HG03565 (cell line): Measurements from ENCODE around the gene SMARCA2.

Source experiments
- ATAC-seq: cut with Tn5 transposase; IDR thresholded peaks from one replicate; pipeline ENCODE4 v1.9.1; 2021; ENCODE audit warnings: mild to moderate bottlenecking, moderate library complexity; ENCODE audit not compliant: unreplicated experiment

Gene SMARCA2

GRCh38 chr9:2199999-2200796, 185.1 kb downstream of the SMARCA2 start:
- ATAC-seq, result no peak

GRCh38 chr9:2208465-2208864, 193.3 kb downstream of the SMARCA2 start:
- ATAC-seq, result no peak

GRCh38 chr9:2208991-2209390, 193.8 kb downstream of the SMARCA2 start:
- no peak for ATAC-seq

- ATAC-seq, result peak; percentile 36
Measured at GRCh38 chr9:2209400-2209799, 194.3 kb downstream of the SMARCA2 start.

GRCh38 chr9:2210201-2210600, 195.1 kb downstream of the SMARCA2 start:
- no peak for ATAC-seq

- no peak for ATAC-seq
Measured at GRCh38 chr9:2213830-2214468, 198.8 kb downstream of the SMARCA2 start.

- ATAC-seq, result no peak
Measured at GRCh38 chr9:2214707-2215106, 199.6 kb downstream of the SMARCA2 start.

- ATAC-seq, result no peak
Measured at GRCh38 chr9:2215921-2216441, 200.8 kb downstream of the SMARCA2 start.

GRCh38 chr9:2216591-2216990, 201.4 kb downstream of the SMARCA2 start:
- ATAC-seq, result no peak

GRCh38 chr9:2217540-2217939, 202.4 kb downstream of the SMARCA2 start:
- ATAC-seq, result no peak

GRCh38 chr9:2220036-2220435, 204.9 kb downstream of the SMARCA2 start:
- ATAC-seq, result no peak

GRCh38 chr9:2227144-2227867, 212.2 kb downstream of the SMARCA2 start:
- no peak for ATAC-seq

- no peak for ATAC-seq
Measured at GRCh38 chr9:2228132-2228531, 213.0 kb downstream of the SMARCA2 start.

GRCh38 chr9:2228641-2229040, 213.5 kb downstream of the SMARCA2 start:
- no peak for ATAC-seq

GRCh38 chr9:2229109-2229721, 214.1 kb downstream of the SMARCA2 start:
- ATAC-seq, result peak; percentile 81

GRCh38 chr9:2230362-2230761, 215.2 kb downstream of the SMARCA2 start:
- ATAC-seq, result no peak

- no peak for ATAC-seq
Measured at GRCh38 chr9:2231101-2231500, 216.0 kb downstream of the SMARCA2 start.

GRCh38 chr9:2231829-2232228, 216.7 kb downstream of the SMARCA2 start:
- ATAC-seq, result no peak

- no peak for ATAC-seq
Measured at GRCh38 chr9:2233274-2233673, 218.1 kb downstream of the SMARCA2 start.

- no peak for ATAC-seq
Measured at GRCh38 chr9:2234371-2234893, 219.3 kb downstream of the SMARCA2 start.

GRCh38 chr9:2235623-2236022, 220.5 kb downstream of the SMARCA2 start:
- ATAC-seq, result no peak
